H1 (cell line): ENCODE data around the gene MCUB. TPM values are rescaled to one million over a fixed set of nuclear protein-coding genes. Genes with fewer than 3 reads are reported as not detected.

ENCODE experiments used
- CTCF ChIA-PET: fragments of 300-600 bp; sonication (Branson Sonifier 250); formaldehyde crosslinking; loops from one replicate; lab custom pipeline; 2021; ENCODE audit not compliant: partially characterized antibody; lab: Charles Lee
- POLR2A ChIA-PET: fragments of 300-600 bp; sonication (Branson Sonifier 250); formaldehyde crosslinking; loops from one replicate; lab custom pipeline; 2021; ENCODE audit warnings: inconsistent platforms; ENCODE audit not compliant: partially characterized antibody; lab: Charles Lee
- DNase-seq, 2 experiments: peaks; one replicate each; pipeline versions ENCODE4 v3.0.0 to v3.0.0-alpha.2; 2010 to 2022; ENCODE audit warnings: low spot score in 2 of 2, low read depth in 1 of 2, mixed read lengths in 1 of 2
- FAIRE-seq: peaks from 2 replicates; lab custom pipeline; 2011; peaks lifted over from hg19 to GRCh38; lab: Jason Lieb, UNC
- H2AFZ ChIP-seq: 2 replicates; pipeline ENCODE4 v1.8.1; 2012; ENCODE audit warnings: low read length, inconsistent platforms
- H2AK5ac ChIP-seq: 2 replicates; pipeline ENCODE4 v1.6.1; 2013; ENCODE audit warnings: low read depth, low read length
- H2BK120ac ChIP-seq: replicated peaks from 2 replicates; pipeline ENCODE3; 2013; ENCODE audit warnings: low read depth, low read length, inconsistent platforms
- H2BK12ac ChIP-seq: 2 replicates; pipeline ENCODE4 v1.6.1; 2013; ENCODE audit warnings: low read depth, low read length
- H2BK15ac ChIP-seq: 2 replicates; pipeline ENCODE4 v1.6.1; 2013; ENCODE audit warnings: low read length
- H2BK20ac ChIP-seq: 2 replicates; pipeline ENCODE4 v1.6.1; 2013; ENCODE audit warnings: low read length
- H2BK5ac ChIP-seq: 2 replicates; pipeline ENCODE4 v1.6.1; 2013; ENCODE audit warnings: low read depth, low read length
- H3K14ac ChIP-seq: 2 replicates; pipeline ENCODE4 v1.6.1; 2013; ENCODE audit warnings: inconsistent platforms; ENCODE audit not compliant: insufficient read length
- H3K18ac ChIP-seq: 2 replicates; pipeline ENCODE4 v1.6.1; 2013; ENCODE audit warnings: low read length; ENCODE audit errors: extremely low read depth
- H3K23ac ChIP-seq: 2 replicates; pipeline ENCODE4 v1.6.1; 2013; ENCODE audit warnings: inconsistent platforms; ENCODE audit not compliant: insufficient read length
- H3K23me2 ChIP-seq: 2 replicates; pipeline ENCODE4 v1.6.1; 2013; ENCODE audit warnings: low read depth, low read length
- H3K27ac ChIP-seq: 2 replicates; pipeline ENCODE4 v1.6.1; 2011; ENCODE audit warnings: low read depth, low read length, inconsistent platforms
- H3K27me3 ChIP-seq, 4 experiments: replicated peaks in 1 of 4; 1 replicate in 1 of 4; 2 replicates in 3 of 4; pipeline versions ENCODE4 v1.6.1 to v1.8.1; 2011 to 2013; ENCODE audit warnings: low read length in 3 of 4, mild to moderate bottlenecking in 3 of 4, inconsistent platforms in 2 of 4, mixed read lengths in 2 of 4, moderate library complexity in 1 of 4; ENCODE audit not compliant: control insufficient read depth in 3 of 4, insufficient read depth in 3 of 4; ENCODE audit errors: extremely low read depth in 1 of 4
- H3K36me3 ChIP-seq, 4 experiments: 2 replicates each; pipeline versions ENCODE4 v1.6.1 to v1.8.1; 2011 to 2013; ENCODE audit warnings: mild to moderate bottlenecking in 4 of 4, low read length in 3 of 4, moderate library complexity in 2 of 4, control low read depth in 1 of 4, inconsistent platforms in 1 of 4; ENCODE audit not compliant: insufficient read depth in 4 of 4, control insufficient read depth in 2 of 4
- H3K4ac ChIP-seq: replicated peaks from 2 replicates; pipeline ENCODE3; 2013; ENCODE audit warnings: low read length, low read depth, mixed read lengths, inconsistent platforms; ENCODE audit not compliant: insufficient read length
- H3K4me1 ChIP-seq, 4 experiments: replicated peaks in 1 of 4; 1 replicate in 1 of 4; 2 replicates in 3 of 4; pipeline versions ENCODE4 v1.6.1 to v1.8.1; 2011 to 2013; ENCODE audit warnings: low read length in 3 of 4, inconsistent platforms in 2 of 4, mixed read lengths in 1 of 4; ENCODE audit not compliant: insufficient read depth in 4 of 4, control insufficient read depth in 3 of 4
- H3K4me2 ChIP-seq, 2 experiments: 2 replicates each; pipeline versions ENCODE4 v1.6.1 to v1.8.1; 2011 to 2013; ENCODE audit warnings: low read depth in 2 of 2, low read length in 2 of 2, control low read depth in 1 of 2, inconsistent platforms in 1 of 2, mild to moderate bottlenecking in 1 of 2; ENCODE audit not compliant: insufficient read depth in 1 of 2
- H3K4me3 ChIP-seq, 4 experiments: fragments of 200-600, 300-600 bp in 1 of 4; sonication (generic), shearing (Covaris generic), sonication (Bioruptor Twin) in 1 of 4; 2 replicates each; pipeline versions ENCODE4 v1.5.1 to v1.8.1; 2011 to 2016; ENCODE audit warnings: low read length in 4 of 4, low read depth in 3 of 4, control low read depth in 2 of 4, inconsistent platforms in 2 of 4, mild to moderate bottlenecking in 2 of 4, mixed read lengths in 1 of 4, moderate library complexity in 1 of 4; ENCODE audit not compliant: insufficient read depth in 2 of 4; ENCODE audit errors: extremely low read depth in 1 of 4
- H3K56ac ChIP-seq: replicated peaks from 2 replicates; pipeline ENCODE3; 2013; ENCODE audit warnings: low read depth, mild to moderate bottlenecking, mixed read lengths, low read length, inconsistent platforms; ENCODE audit not compliant: insufficient read length
- H3K79me1 ChIP-seq: 2 replicates; pipeline ENCODE4 v1.6.1; 2013; ENCODE audit warnings: low read depth, low read length, control low read depth
- H3K79me2 ChIP-seq, 2 experiments: 2 replicates each; pipeline versions ENCODE4 v1.6.1 to v1.8.1; 2012 to 2013; ENCODE audit warnings: low read length in 2 of 2, mild to moderate bottlenecking in 2 of 2, inconsistent platforms in 1 of 2; ENCODE audit not compliant: insufficient read depth in 2 of 2, control insufficient read depth in 1 of 2
- H3K9ac ChIP-seq, 4 experiments: replicated peaks in 1 of 4; 1 replicate in 1 of 4; 2 replicates in 3 of 4; pipeline versions ENCODE4 v1.6.1 to v1.8.1; 2011 to 2013; ENCODE audit warnings: low read depth in 3 of 4, low read length in 3 of 4, control low read depth in 2 of 4, mild to moderate bottlenecking in 2 of 4, moderate library complexity in 2 of 4, inconsistent platforms in 1 of 4; ENCODE audit errors: extremely low read depth in 1 of 4
- H3K9me3 ChIP-seq, 2 experiments: 2 replicates each; pipeline versions ENCODE4 v1.6.1 to v1.8.1; 2012 to 2013; ENCODE audit warnings: mild to moderate bottlenecking in 2 of 2, moderate library complexity in 2 of 2, control low read depth in 1 of 2, inconsistent platforms in 1 of 2, low read depth in 1 of 2, low read length in 1 of 2, mixed read lengths in 1 of 2; ENCODE audit not compliant: insufficient read depth in 2 of 2
- H4K20me1 ChIP-seq, 2 experiments: replicated peaks in 1 of 2; 2 replicates each; pipeline versions ENCODE3 to v1.8.1; 2011 to 2013; ENCODE audit warnings: inconsistent platforms in 2 of 2, low read length in 2 of 2, mild to moderate bottlenecking in 1 of 2; ENCODE audit not compliant: insufficient read depth in 2 of 2, control insufficient read depth in 1 of 2
- H4K5ac ChIP-seq: 2 replicates; pipeline ENCODE4 v1.6.1; 2013; ENCODE audit warnings: low read length, low read depth, mixed read lengths, inconsistent platforms; ENCODE audit not compliant: insufficient read length
- H4K8ac ChIP-seq: 2 replicates; pipeline ENCODE4 v1.8.0; 2013; ENCODE audit warnings: mild to moderate bottlenecking, moderate library complexity, low read length, inconsistent platforms; ENCODE audit not compliant: insufficient read depth; ENCODE audit errors: extremely low read depth
- H4K91ac ChIP-seq: replicated peaks from 2 replicates; pipeline ENCODE3; 2013; ENCODE audit warnings: low read length, mixed read lengths, inconsistent platforms; ENCODE audit not compliant: insufficient read length
- ATF3 ChIP-seq: IDR thresholded peaks from 2 replicates; pipeline ENCODE4 v1.6.1; 2011; ENCODE audit warnings: low read depth, mild to moderate bottlenecking, low read length; ENCODE audit not compliant: insufficient read depth
- EGR1 ChIP-seq: IDR thresholded peaks from 2 replicates; pipeline ENCODE4 v1.6.1; 2011; ENCODE audit warnings: low read depth, low read length, borderline replicate concordance
- WGBS, 2 experiments: shearing (Covaris generic) in 1 of 2; methylation state at CpG; one replicate each; pipeline versions ENCODE4 v1.1.6 to v1.1.7; 2013 to 2015; ENCODE audit warnings: low lambda C conversion rate in 2 of 2, mixed read lengths in 2 of 2, inconsistent platforms in 1 of 2, low coverage in 1 of 2, missing lambda C conversion rate in 1 of 2; ENCODE audit not compliant: insufficient replicate concordance in 2 of 2, insufficient coverage in 1 of 2, insufficient read length in 1 of 2; ENCODE audit errors: extremely low coverage in 1 of 2, missing lambda C conversion rate in 1 of 2; 5-methylcytosine and 5-hydroxymethylcytosine counted together
- polyA plus RNA-seq, 7 experiments: library from polyadenylated mRNA; depleted of rRNA in 3 of 7; stranded (reverse) in 5 of 7; unstranded in 2 of 7; fragments of >200 nt in 5 of 7; fragments of 200-250 nt in 2 of 7; gene quantifications; 1 replicate in 5 of 7; 2 replicates in 1 of 7; 4 replicates in 1 of 7; pipeline versions ENCODE4 v1.2.1 to v1.2.3, GENCODE V29; 2011 to 2013; ENCODE audit warnings: missing spikeins in 2 of 7, mixed read lengths in 2 of 7
- total RNA-seq: library from RNA; stranded (reverse); fragmentation: NEBNext Ultra II Directional; extraction: Animal tissue kit (Norgen Biotek cat#: 25700); gene quantifications from 2 replicates; pipeline ENCODE4 v1.2.1, GENCODE V29; 2021

MCUB gene
- total and polyA plus RNA-seq, 2 of the 8 experiments (the other 6 are each of a cell fraction or from before 2014, with no cell fraction given), result 15.2 to 19.4 TPM

GRCh38 chr4:109665783-109666485, 105.9 kb downstream of the MCUB start:
- Histone ChIP-seq H3K18ac (no peak overlapping the region), H3K4me1 (peaks cover 0 to 10% (median 2%) of the 10 kb centered on the region in 4 experiments; a peak in 4 of 7 replicates), H3K4ac (no peak overlapping the region), H2AK5ac (no peak overlapping the region), H2BK20ac (no peak overlapping the region)
- no peak for DNase-seq
- TF ChIP-seq ATF3 (no peak), EGR1 (no peak)
- TF ChIP-seq, all 59 proteins: peak for 0
- no peak overlapping the region for H3K4me3 ChIP-seq
- no peak overlapping the region for H4K5ac ChIP-seq
- H3K27me3 ChIP-seq, result no peaks in the 10 kb centered on the region
- no peaks in the 10 kb centered on the region for H3K79me1 ChIP-seq
- ChIA-PET POLR2A (no interaction called here), CTCF (no interaction called here)
- H4K8ac ChIP-seq, result no peak overlapping the region
- no peak overlapping the region for H3K14ac ChIP-seq
- no peak overlapping the region for H3K4me2 ChIP-seq
- no peak overlapping the region for H3K9ac ChIP-seq
- H3K56ac ChIP-seq, result no peak overlapping the region
- H2BK5ac ChIP-seq, result no peak overlapping the region
- 88% methylated on average over 5 of the region's 5 CpGs; no CpG with 5 or more reads in 1 of the 2 experiments for WGBS, 2 experiments
- no peak for FAIRE-seq
- H4K91ac ChIP-seq, result no peak overlapping the region
- H3K9me3 ChIP-seq, result no peaks in the 10 kb centered on the region
- no peak overlapping the region for H2AFZ ChIP-seq
- no peaks in the 10 kb centered on the region for H4K20me1 ChIP-seq
- no peak overlapping the region for H2BK12ac ChIP-seq
- H3K79me2 ChIP-seq, result no peaks in the 10 kb centered on the region
- H3K36me3 ChIP-seq, result no peaks in the 10 kb centered on the region
- H2BK120ac ChIP-seq, result no peak overlapping the region
- no peaks in the 10 kb centered on the region for H3K23me2 ChIP-seq
- H3K27ac ChIP-seq, result no peak overlapping the region
- H3K23ac ChIP-seq, result no peak overlapping the region
- no peak overlapping the region for H2BK15ac ChIP-seq
